Fibroblast of skin of left quadriceps (primary cell): ENCODE results near the gene SELENOK.
"Not testable (repeated sequence)": the region's sequence is repeated elsewhere in the genome, so short reads cannot be mapped to it uniquely, and the experiment has no call there.

Experiments used
- DNase-seq, 2 experiments: peaks; one replicate each; pipeline ENCODE4 v3.0.0-alpha.2; 2013; ENCODE audit warnings: low read depth in 2 of 2

Gene SELENOK

GRCh38 chr3:53891497-53892285 lies at the start of gene SELENOK:
TSS of gene SELENOK (minus strand) at chr3:53891859.
- DNase-seq, result peak; percentile 98

GRCh38 chr3:53941184-53941583 lies 49.5 kb upstream of the SELENOK start:
- peak in 1 of 2 experiments; percentile 3 for DNase-seq

- no peak for DNase-seq
Observed at GRCh38 chr3:53940623-53941022, 49.0 kb upstream of the SELENOK start.

GRCh38 chr3:53939813-53940212 lies 48.2 kb upstream of the SELENOK start:
- no peak for DNase-seq

GRCh38 chr3:53939086-53939582 lies 47.5 kb upstream of the SELENOK start:
- no peak for DNase-seq

- peak in 1 of 2 experiments; percentile 20 for DNase-seq
Observed at GRCh38 chr3:53938645-53939044, 47.0 kb upstream of the SELENOK start.

- no peak for DNase-seq
Observed at GRCh38 chr3:53936347-53936746, 44.7 kb upstream of the SELENOK start.

GRCh38 chr3:53935283-53935901 lies 43.7 kb upstream of the SELENOK start:
- no peak for DNase-seq

GRCh38 chr3:53927208-53927872 lies 35.7 kb upstream of the SELENOK start:
- DNase-seq, result not testable (repeated sequence)

GRCh38 chr3:53921296-53921695 lies 29.6 kb upstream of the SELENOK start:
- DNase-seq, result no peak

GRCh38 chr3:53919741-53920140 lies 28.1 kb upstream of the SELENOK start:
- DNase-seq, result no peak

- no peak for DNase-seq
Observed at GRCh38 chr3:53913401-53913800, 21.7 kb upstream of the SELENOK start.

GRCh38 chr3:53902711-53903110 lies 11.1 kb upstream of the SELENOK start:
- no peak for DNase-seq

- DNase-seq, result no peak
Observed at GRCh38 chr3:53902067-53902466, 10.4 kb upstream of the SELENOK start.

GRCh38 chr3:53900666-53901331 lies 9.1 kb upstream of the SELENOK start:
- DNase-seq, result no peak

GRCh38 chr3:53899750-53900149 lies 8.1 kb upstream of the SELENOK start:
- DNase-seq, result no peak

GRCh38 chr3:53892286-53892637 lies 603 bp upstream of the SELENOK start:
- DNase-seq, result no peak

- no peak for DNase-seq
Observed at GRCh38 chr3:53890726-53891475, 758 bp downstream of the SELENOK start.

- DNase-seq, result no peak
Observed at GRCh38 chr3:53888232-53888631, 3.4 kb downstream of the SELENOK start.

GRCh38 chr3:53887446-53887845 lies 4.2 kb downstream of the SELENOK start:
- no peak for DNase-seq

GRCh38 chr3:53885239-53885638 lies 6.4 kb downstream of the SELENOK start:
- DNase-seq, result no peak
